Measurements from ENCODE around the gene AKR1C8.

AKR1C8 gene

GRCh38 chr10:5106553-5106952 is 78.4 kb downstream of the AKR1C8 start:
- DNase-seq: no peak

GRCh38 chr10:5105626-5106025 is 79.3 kb downstream of the AKR1C8 start:
- no peak for DNase-seq

All from SW 1271 (cell line).